Globus pallidus (tissue), 1 donor: ENCODE results near the gene COL23A1.

Experiments used
- DNase-seq: peaks from one replicate; pipeline ENCODE4 v3.0.0-alpha.2; 2015; ENCODE audit warnings: low spot score

The COL23A1 gene

GRCh38 chr5:178532236-178532635 is 58.0 kb downstream of the COL23A1 start:
- DNase-seq, result no peak

GRCh38 chr5:178531786-178532185 is 58.4 kb downstream of the COL23A1 start:
- DNase-seq, result no peak

GRCh38 chr5:178530526-178530925 is 59.7 kb downstream of the COL23A1 start:
- DNase-seq, result no peak

- DNase-seq, result no peak
These were observed 61.1 kb downstream of the COL23A1 start for GRCh38 chr5:178529080-178529479.

- no peak for DNase-seq
These were observed 62.5 kb downstream of the COL23A1 start for GRCh38 chr5:178527458-178528307.

- no peak for DNase-seq
These were observed 63.3 kb downstream of the COL23A1 start for GRCh38 chr5:178526773-178527457.

- no peak for DNase-seq
These were observed 64.1 kb downstream of the COL23A1 start for GRCh38 chr5:178525906-178526732.

- DNase-seq, result no peak
These were observed 65.9 kb downstream of the COL23A1 start for GRCh38 chr5:178524093-178524882.

GRCh38 chr5:178522361-178522760 is 67.8 kb downstream of the COL23A1 start:
- DNase-seq, result no peak

GRCh38 chr5:178520851-178521250 is 69.3 kb downstream of the COL23A1 start:
- no peak for DNase-seq

GRCh38 chr5:178519804-178520203 is 70.4 kb downstream of the COL23A1 start:
- DNase-seq, result no peak

GRCh38 chr5:178519155-178519554 is 71.0 kb downstream of the COL23A1 start:
- no peak for DNase-seq

- DNase-seq, result no peak
These were observed 73.5 kb downstream of the COL23A1 start for GRCh38 chr5:178516504-178517235.

- DNase-seq, result no peak
These were observed 74.3 kb downstream of the COL23A1 start for GRCh38 chr5:178515776-178516503.

- DNase-seq, result no peak
These were observed 75.3 kb downstream of the COL23A1 start for GRCh38 chr5:178514851-178515418.

- no peak for DNase-seq
These were observed 79.0 kb downstream of the COL23A1 start for GRCh38 chr5:178511172-178511571.

- no peak for DNase-seq
These were observed 80.6 kb downstream of the COL23A1 start for GRCh38 chr5:178509491-178510057.

GRCh38 chr5:178507151-178507932 is 82.9 kb downstream of the COL23A1 start:
- DNase-seq, result no peak
